Fibroblast of pulmonary artery (primary cell): Measurements from ENCODE around the gene GFI1.

Source experiments
- DNase-seq: peaks from one replicate; pipeline ENCODE4 v3.0.0-alpha.2; 2010; ENCODE audit warnings: low read depth
- H3K4me3 ChIP-seq: replicated peaks from 2 replicates; pipeline ENCODE4 v1.5.1; 2011; ENCODE audit warnings: low read depth, mild to moderate bottlenecking, control low read depth, low read length, moderate library complexity
- CTCF ChIP-seq: IDR thresholded peaks from 2 replicates; pipeline ENCODE4 v1.5.1; 2011; ENCODE audit warnings: mild to moderate bottlenecking, control low read depth, low read length, inconsistent platforms; ENCODE audit errors: missing control alignments

GFI1 gene

GRCh38 chr1:92511541-92511940, 24.8 kb upstream of the GFI1 start:
- no peak for DNase-seq
- no peak for TF ChIP-seq CTCF
- no peak overlapping the region for H3K4me3 ChIP-seq

- H3K4me3 ChIP-seq = no peak overlapping the region
- TF ChIP-seq CTCF = no peak
- DNase-seq = no peak
These were observed 22.9 kb upstream of the GFI1 start for GRCh38 chr1:92509619-92510018.

GRCh38 chr1:92505015-92505692, 18.4 kb upstream of the GFI1 start:
- H3K4me3 ChIP-seq = no peak overlapping the region
- no peak for TF ChIP-seq CTCF
- no peak for DNase-seq

- no peak for DNase-seq
- TF ChIP-seq CTCF = no peak
- no peak overlapping the region for H3K4me3 ChIP-seq
These were observed 17.7 kb upstream of the GFI1 start for GRCh38 chr1:92504291-92505014.

- no peak overlapping the region for H3K4me3 ChIP-seq
- DNase-seq = peak; percentile 17
- TF ChIP-seq CTCF = no peak
These were observed 17.2 kb upstream of the GFI1 start for GRCh38 chr1:92503926-92504285.

- no peak for TF ChIP-seq CTCF
- DNase-seq = no peak
- H3K4me3 ChIP-seq = no peak overlapping the region
These were observed 16.6 kb upstream of the GFI1 start for GRCh38 chr1:92503043-92503925.
